G401 (cell line): Measurements from ENCODE around the gene PRKAA2. TPM values are rescaled to one million over a fixed set of nuclear protein-coding genes. Genes with fewer than 3 reads are reported as not detected.
"Not testable (repeated sequence)": the region's sequence is repeated elsewhere in the genome, so short reads cannot be mapped to it uniquely, and the experiment has no call there.

Experiments
- DNase-seq: peaks from one replicate; pipeline ENCODE4 v3.0.0-alpha.2; 2015; ENCODE audit warnings: low spot score
- in situ Hi-C: cut with HindIII; loops from 2 replicates; pipeline ENCODE4 v1.10.0; 2016; ENCODE audit warnings: low sequenced_read_pairs, mixed read lengths
- total RNA-seq: library from RNA; depleted of rRNA; stranded (reverse); fragments of >200 nt; shearing (Covaris generic); gene quantifications from 2 replicates; pipeline ENCODE4 v1.2.3, GENCODE V29; 2014; rRNA removed

Gene PRKAA2
- not detected in 2 replicates for total RNA-seq

DNA sequence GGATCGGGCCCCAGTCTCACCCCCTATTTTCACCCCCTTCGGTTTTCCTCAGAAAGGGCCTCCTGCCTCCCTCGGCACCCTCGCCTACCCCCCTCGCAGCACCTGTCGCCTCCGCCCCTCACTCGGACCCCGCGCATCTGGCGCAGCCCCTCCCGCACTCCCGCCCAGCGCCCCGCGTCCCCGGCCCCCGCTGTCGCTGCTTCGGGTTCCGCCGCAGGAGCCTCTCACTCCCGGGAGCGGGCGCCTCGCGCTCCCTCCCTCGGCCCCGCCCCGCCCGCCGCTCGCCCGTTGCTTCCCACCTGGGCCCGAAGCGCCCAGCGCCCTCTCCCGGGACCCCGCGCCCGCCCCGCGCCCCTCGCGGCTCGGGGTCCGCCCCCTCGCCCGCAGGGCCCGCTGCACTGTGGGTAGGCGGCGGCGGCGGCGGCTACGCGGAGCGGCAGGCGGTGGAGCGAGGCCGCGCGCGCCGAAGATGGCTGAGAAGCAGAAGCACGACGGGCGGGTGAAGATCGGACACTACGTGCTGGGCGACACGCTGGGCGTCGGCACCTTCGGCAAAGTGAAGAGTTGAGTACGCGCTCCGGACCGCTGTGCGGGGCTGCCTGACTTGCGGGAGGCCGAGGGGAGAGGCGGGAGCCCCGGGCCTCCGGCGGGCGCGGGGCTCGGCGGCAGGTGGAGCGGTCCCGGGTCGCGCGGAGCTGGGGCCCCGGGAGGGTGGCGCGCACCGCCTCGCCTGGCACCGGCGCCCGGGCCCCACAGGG, at the start of gene PRKAA2:
PRKAA2 (plus strand) TSS at position 396 of the 758 bp plus-strand sequence; CDS start at position 470, 74 bp downstream.
- in situ Hi-C loops = no loop called here
- peak; percentile 57 for DNase-seq

DNA sequence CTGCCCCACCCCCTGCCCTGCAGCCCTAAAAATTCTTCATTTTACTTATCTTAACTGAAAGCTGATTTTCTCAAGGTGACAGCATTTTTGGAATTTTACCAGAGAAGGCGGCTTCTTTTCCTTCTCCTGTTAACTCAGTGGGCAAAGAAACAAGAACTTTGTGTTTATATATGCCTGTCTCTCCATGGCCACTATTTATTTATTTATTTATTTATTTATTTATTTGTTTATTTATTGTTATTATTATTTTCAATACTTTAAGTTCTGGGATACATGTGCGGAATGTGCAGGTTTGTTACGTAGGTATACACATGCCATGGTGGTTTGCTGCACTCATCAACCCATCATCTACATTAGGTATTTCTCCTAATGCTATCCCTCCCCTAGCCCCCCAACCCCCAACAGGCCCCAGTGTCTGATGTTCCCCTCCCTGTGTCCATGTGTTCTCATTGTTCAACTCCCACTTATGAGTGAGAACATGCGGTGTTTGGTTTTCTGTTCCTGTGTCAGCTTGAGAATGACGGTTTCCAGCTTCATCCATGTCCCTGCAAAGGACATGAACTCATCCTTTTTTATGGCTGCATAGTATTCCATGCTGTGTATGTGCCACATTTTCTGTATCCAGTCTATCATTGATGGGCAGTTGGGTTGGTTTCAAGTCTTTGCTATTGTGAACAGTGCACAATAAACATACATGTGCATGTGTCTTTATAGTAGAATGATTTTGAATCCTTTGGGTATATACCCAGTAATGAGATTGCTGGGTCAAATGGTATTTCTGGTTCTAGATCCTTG, 49.5 kb upstream of the PRKAA2 start:
- in situ Hi-C loops, DNase-seq: not testable (repeated sequence)

DNA sequence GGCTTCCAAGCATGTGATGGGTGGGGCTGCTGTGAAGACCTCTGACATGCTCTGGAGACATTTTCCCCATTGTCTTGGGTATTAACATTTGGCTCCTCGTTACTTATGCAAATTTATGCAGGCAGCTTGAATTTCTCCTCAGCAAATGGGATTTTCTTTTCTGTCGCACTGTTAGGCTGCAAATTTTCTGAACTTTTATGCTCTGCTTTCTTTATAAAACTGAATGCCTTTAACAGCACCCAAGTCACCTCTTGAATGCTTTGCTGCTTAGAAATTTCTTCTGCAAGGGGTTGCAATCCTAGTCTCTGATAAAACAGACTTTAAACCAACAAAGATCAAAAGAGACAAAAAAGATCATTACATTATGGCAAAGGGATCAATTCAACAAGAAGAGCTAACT, 35.0 kb upstream of the PRKAA2 start:
- in situ Hi-C loops, DNase-seq: not testable (repeated sequence)

DNA sequence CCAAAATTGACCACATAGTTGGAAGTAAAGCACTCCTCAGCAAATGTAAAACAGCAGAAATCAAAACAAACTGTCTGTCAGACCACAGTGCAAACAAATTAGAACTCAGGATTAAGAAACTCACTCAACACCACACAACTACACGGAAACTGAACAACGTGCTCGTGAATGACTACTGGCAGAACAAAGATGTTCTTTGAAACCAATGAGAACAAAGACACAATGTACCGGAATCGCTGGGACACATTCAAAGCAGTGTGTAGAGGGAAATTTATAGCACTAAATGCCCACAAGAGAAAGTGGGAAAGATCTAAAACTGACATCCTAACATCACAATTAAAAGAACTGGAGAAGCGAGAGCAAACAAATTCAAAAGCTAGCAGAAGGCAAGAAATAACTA, 34.3 kb upstream of the PRKAA2 start:
- DNase-seq, in situ Hi-C loops: not testable (repeated sequence)

DNA sequence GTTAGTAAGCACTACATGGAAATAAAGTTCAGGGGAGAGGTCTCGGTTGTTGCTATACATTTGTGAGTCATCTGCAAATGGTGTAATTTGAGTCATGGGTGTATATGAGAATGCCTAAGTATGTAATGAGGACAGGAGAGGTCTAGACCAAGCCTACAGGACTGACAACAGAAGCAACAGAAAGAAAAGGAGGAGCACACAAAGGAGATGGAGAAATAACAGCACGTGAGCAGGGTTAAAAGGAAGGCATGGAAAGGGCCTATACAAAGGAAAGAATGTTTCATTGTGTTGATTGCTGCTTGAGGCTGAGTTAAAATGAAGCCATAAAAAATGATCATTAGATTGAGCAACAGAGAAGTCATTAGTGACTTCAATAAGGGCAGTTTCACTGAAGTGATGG, 28.0 kb upstream of the PRKAA2 start:
- DNase-seq = no peak
- in situ Hi-C loops = no loop called here

DNA sequence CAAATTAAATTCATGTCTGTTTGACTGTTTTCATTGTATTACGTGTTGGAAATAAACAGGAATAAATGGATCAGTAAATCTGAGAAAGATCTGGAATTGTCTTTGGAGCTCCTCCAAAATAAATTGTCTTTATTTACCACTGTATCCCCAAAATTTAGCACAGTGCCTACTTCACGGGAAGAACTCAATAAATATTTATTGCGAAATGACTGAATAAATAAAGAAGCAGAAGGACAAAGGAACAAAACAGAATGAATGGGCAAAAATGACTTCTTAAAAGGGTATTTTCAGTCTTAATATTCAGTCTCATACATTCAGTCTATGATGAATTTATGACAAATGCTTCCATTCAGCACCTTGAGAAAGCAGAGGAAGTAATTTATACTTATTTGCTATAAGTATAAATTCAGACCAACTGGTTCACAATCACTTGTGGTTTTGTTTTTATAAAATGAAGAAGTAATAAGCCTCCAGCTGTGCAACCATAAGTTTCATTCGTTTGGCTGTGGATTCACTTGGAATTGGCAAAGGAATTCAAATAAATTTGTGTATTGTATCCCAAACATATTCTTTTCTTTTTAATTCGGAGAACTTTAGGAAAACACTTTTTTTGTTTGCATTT, 19.2 kb upstream of the PRKAA2 start:
- in situ Hi-C loops = no loop called here
- no peak for DNase-seq

DNA sequence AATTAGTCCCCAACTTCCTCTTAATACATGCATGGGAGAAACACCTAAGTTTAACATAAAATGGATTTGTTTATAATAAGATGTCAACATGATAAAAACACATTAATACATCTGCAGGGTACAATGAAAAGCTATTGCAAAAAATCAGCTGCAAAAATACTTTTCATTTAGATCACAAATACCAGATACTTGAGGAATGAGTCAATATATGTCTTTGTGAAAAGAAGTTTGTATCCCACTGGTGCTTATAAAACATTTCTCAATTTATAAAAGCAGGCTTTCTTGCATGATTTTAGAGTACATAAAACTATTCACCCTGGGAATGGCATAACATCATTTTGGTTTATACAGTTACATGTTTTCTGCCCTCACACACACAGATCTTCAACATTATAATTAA, 18.6 kb upstream of the PRKAA2 start:
- no peak for DNase-seq
- in situ Hi-C loops = no loop called here

DNA sequence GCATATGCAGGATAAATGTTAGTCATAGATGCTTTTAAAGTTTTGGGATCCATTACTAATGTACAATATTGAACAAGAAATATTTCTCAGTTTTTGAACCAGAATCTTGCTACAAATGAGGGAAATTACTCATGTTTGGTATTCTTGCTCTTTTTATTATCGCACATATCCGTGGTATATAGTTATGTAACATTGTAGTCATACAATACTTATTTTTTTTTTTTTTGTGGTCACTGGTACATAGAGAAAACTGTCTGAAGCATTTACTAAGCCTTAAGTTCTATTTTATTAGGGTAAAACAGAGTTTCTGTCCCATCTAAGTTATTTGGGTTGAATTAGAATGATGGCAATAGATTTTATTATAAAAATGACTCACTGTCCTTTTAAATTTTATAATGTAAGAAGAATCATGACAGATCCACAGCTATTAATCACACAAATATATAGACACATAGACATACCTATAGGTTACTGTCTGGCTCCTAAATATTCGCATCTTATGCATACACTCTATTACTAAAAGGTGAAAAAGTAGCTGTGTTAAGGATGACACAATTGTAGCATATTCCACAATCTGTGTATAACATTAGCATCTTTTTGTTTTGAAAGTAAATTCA, 18.0 kb upstream of the PRKAA2 start:
- in situ Hi-C loops = no loop called here
- no peak for DNase-seq

DNA sequence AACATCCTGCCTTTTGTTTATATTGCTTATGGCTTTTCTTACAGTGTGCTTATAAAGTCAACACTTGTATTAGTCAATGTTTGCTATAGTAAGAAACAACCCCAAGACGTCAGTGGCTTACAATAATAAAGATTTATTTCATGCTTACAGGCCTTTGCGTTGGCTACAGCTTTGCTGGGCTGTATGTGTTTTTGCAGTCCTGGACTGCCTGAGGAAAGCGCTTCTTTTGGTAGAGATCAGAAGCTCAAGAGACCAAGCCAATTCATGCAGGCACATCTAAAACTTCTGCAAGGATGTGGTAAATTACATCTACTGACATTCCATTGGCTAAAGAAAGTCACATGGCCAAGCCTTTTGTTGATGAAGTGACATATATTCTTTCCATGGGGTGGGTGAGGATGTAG, 17.5 kb upstream of the PRKAA2 start:
- in situ Hi-C loops = no loop called here
- DNase-seq = no peak

DNA sequence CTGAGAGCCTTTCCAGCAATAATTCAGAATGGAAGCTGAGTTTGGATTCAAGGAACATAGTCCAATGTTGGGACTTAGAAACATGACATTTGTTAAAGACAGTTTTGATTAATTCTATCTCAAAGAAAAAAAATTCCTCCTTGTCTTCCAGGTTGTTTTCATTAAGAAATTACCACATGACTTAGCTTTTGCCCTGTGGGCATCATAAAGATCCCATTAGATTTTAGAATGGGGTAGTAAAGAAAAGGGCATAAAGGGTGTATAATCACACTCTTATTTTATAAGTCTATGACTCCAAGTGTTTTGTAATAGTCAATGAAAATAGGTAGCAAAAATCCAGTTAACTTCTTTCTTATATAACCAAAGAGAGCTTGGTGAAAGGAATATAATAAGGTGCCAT, 14.3 kb upstream of the PRKAA2 start:
- in situ Hi-C loops = no loop called here
- DNase-seq = no peak

DNA sequence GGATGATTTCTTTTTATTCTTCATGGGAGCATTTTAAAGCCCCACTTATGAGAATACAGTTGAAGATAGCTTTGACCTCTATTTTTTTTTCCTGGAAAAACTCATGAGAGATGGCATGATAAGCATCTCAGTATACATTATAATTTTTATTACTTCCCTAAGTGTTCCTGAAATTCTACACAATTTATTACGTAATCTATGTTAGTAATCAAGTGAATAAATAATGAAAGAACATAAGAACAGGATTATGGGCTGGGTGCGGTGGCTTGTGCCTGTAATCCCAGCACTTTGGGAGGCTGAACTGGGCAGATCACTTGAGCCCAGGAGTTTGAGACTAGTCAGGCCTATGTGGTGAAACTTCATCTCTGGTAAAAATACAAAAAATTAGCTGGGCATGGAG, 13.2 kb upstream of the PRKAA2 start:
- DNase-seq = no peak
- in situ Hi-C loops = no loop called here

DNA sequence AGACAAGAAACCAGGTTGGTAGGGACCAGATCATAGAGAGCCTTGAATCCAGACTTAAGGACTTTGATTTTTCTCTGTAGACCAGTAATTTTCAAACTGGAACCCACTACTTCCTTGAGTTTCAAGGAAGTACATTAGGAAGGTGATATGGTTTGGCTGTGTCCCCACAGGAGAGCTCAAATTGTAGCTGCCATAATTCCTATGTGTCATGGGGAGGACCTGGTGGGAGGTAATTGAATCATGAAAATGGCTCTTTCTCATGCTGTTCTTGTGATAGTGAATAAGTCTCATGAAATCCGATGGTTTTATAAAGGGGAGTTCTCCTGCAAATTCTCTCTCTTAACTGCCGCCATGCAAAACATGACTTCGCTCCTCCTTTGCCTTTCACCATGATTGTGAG, 10.1 kb upstream of the PRKAA2 start:
- DNase-seq = no peak
- in situ Hi-C loops = no loop called here

DNA sequence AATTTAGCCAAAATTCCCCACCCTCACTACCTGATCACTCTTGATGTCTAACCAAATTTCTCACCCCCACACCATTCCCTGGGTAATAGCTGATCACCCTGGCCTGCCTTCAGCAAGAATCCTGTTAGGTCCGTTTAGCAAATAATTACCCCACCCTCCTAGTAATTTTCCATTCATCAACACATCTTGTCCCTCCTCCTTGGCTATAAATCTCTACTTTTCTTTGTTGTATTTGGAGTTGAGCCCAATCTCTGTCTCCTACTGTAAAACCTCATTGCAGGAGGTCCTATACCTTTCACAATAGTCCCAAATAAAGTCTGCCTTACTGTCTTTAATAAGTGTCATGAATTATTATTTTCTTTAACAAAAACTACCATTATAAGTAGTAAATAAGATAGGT, 6.9 kb upstream of the PRKAA2 start:
- no peak for DNase-seq
- in situ Hi-C loops = no loop called here

DNA sequence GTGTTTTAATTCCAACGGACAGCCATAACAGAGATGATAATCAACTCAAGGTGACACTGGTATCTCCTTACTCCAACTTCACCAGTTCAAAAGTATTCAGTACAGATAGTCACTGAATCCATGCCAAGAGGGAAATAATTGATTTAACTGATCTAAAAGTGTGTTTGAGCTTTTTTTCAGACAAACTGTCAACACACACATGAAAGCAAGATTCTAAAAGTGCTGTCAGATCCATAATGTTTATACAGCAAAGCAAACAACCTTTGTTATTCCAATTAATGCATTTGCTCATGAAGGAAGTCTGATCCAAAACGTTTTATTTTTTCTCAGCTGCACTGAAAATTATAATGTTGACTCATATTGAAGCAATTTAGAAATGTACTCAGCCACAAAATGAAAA, 5.9 kb upstream of the PRKAA2 start:
- DNase-seq = no peak
- in situ Hi-C loops = no loop called here

DNA sequence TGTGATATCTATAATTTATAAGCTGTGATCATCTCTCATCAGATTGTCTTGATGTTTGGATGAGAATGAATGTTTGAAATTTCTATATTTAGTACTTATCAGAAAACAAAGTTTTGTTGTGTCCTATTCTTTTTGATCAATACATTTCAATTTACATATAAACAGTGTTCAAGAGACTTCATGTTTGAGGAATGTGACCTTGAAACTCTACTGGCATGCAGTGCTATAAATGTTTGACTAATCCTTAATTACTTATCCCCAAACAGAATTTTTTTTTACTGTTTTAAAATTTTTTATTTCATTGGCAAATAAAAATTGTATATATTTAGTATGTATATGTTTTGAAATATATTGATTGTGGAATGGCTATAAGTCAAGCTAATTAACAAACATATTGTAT, 1.5 kb upstream of the PRKAA2 start:
- no peak for DNase-seq
- in situ Hi-C loops = no loop called here

DNA sequence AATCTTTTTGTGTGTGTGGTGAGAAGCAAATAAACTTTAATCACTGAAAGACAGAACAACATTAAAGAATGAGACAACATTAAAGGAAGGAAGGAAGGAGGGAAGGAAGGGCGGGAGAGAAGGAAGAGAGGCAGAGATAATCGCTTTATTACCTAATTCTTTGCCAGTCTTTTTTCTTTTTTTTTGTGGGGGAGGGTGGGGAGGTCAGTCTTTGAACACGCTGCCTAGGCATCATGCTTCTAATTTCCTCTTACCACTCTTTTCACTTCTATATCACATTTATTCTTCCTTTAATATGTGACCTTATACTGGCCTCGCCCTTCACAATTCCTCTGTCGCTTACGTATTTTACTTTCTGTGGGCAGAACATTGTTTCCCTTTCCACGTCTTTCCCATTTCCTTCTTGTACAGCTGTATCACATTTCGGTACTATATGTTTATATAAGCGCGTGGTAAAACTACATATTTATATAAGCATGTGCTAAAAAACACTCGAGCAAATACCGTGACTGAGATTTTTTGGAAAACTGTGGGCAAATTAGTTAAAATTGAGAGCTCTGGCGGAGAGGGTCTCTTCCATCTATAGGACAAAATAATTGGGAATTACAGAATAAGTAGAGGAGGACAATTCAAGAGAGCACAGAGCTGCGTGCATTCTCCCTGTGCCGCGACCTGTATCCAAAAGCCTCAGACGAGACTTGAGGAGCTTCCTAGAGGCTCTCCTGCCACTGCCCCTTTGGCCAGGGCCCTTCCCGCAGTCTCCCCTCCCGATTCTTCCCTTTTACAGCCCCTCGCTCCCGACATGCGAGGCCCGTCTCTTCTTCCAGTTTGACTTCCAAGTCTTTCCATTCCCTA, 823 bp upstream of the PRKAA2 start:
- peak; percentile 67 for DNase-seq
- in situ Hi-C loops = no loop called here

DNA sequence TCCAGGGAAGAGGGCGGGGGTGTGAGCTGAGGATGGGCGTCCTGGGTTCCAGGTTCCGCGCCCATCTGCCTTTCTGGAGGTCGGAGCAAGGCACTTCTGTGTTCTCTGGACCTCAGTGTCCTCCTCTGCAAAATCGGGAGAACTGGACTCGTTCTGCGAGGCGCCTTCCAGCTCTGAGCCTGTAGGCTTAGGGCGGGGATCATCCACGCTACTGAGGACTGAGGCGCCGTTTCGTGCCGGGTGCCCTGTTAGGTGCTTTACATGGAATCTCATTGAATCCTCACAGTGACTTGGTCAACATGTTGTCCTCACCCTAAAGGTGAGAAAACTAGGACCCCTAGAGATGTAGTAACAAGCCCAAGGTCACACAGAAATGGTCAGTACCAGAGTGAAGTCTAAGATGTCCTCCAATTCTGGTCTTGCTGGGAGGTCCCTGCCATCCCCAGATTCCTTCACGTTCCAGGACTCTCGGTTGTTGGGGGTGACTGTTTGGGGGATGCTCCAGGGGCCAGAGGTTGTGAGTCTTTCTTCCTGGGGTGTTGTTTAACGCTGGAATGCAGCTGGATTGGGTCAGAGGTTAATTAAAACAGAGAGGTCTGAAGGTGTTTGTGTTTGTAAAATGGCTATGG, 677 bp downstream of the PRKAA2 start:
- in situ Hi-C loops = no loop called here

DNA sequence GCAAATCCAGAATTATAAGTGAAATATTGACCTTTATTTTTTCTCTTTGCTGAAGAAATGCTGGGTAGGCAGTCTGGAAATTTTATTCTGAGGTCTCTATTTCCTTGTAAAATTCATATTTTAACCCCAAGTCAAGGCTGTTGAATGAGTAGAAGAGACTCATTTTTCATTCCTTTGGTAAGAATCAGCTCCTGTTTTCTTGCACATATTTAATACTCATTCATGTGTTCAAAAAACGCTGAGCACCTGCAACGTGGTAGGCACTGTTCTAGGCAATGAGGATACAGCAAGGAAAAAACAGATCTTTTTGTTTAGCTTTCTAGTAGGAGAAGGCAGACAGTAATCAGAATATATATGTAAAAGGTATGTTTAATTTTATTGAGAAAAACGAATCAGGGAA, 1.5 kb downstream of the PRKAA2 start:
- peak; percentile 13 for DNase-seq
- in situ Hi-C loops = no loop called here

More for the DNA sequence above, 677 bp downstream of the PRKAA2 start:
- peak; percentile 72 for DNase-seq
